ENCODE measurements around the gene WDR26. TPM values are rescaled to one million over a fixed set of nuclear protein-coding genes. Genes with fewer than 3 reads are reported as not detected.
A peak's percentile ranks its signal among the peaks of the same experiment; 100 is the strongest.

Gene WDR26
- total RNA-seq, 2 donors from 2014 or later: 87.7 to 103 TPM

- Mint-ChIP-seq H3K27ac (no peak overlapping the region), H3K36me3 (peaks cover 16% of the 10 kb centered on the region), H3K4me1 (ENCODE audit: low read depth in 2 of 2) (peaks cover 5 to 6% of the 10 kb centered on the region in 2 donors), H3K9me3 (peaks cover 5% of the 10 kb centered on the region), H3K4me3 (no peak overlapping the region), H3K27me3 (peaks cover 0 to 13% of the 10 kb centered on the region in 2 donors)
- ATAC-seq (no peak), DNase-seq (ENCODE audit: low spot score) (no peak)
Observed at GRCh38 chr1:224339442-224340033, 95.1 kb downstream of the WDR26 start.

- Mint-ChIP-seq H3K4me3 (no peak overlapping the region), H3K9me3 (peaks cover 5% of the 10 kb centered on the region), H3K4me1 (ENCODE audit: low read depth in 2 of 2) (peaks cover 10 to 17% of the 10 kb centered on the region in 2 donors), H3K27me3 (peaks cover 0 to 13% of the 10 kb centered on the region in 2 donors), H3K36me3 (peaks cover 9% of the 10 kb centered on the region), H3K27ac (no peak overlapping the region)
- ATAC-seq (peak in 1 of 2 donors; percentile 36), DNase-seq (ENCODE audit: low spot score) (no peak)
Observed at GRCh38 chr1:224338150-224338838, 96.3 kb downstream of the WDR26 start.

Other genes with a start within 250 kb of the WDR26 start
- gene NVL, start 104.6 kb downstream of the WDR26 start, total RNA-seq: 10 to 100 TPM; 36.2 to 64.3 TPM
- gene CNIH4, start 77.9 kb downstream of the WDR26 start, total RNA-seq: 10 to 100 TPM; 36.3 to 53.5 TPM
- gene CNIH3, start 181.5 kb upstream of the WDR26 start, total RNA-seq: 1 to 10 TPM; 1.5 TPM

Data from natural killer cell treated with Interleukin-12 subunit alpha and Interleukin-12 subunit beta and Interleukin-15 and Interleukin-18, amount 100 ng/mL, for 72 hours (primary cell).